Measurements from ENCODE around the gene GNL1.
"Not testable (repeated sequence)": the region's sequence is repeated elsewhere in the genome, so short reads cannot be mapped to it uniquely, and the experiment has no call there.

The GNL1 gene

GRCh38 chr6:30507849-30508827, 48.2 kb downstream of the GNL1 start:
- peak overlapping the region; percentile 40 for H3K4me3 ChIP-seq (ENCODE audit: low read depth, low read length)
- peak; percentile 84 for DNase-seq (ENCODE audit: low read depth)
- TF ChIP-seq CTCF (IDR thresholded peaks at IDR 0.05; ENCODE audit: insufficient read depth, low read depth, low read length, missing control alignments), result no peak

GRCh38 chr6:30500421-30501355, 55.6 kb downstream of the GNL1 start:
- DNase-seq (ENCODE audit: low read depth), result no peak
- H3K4me3 ChIP-seq (ENCODE audit: low read depth, low read length), result no peak overlapping the region
- no peak for TF ChIP-seq CTCF (IDR thresholded peaks at IDR 0.05; ENCODE audit: insufficient read depth, low read depth, low read length, missing control alignments)

DNA sequence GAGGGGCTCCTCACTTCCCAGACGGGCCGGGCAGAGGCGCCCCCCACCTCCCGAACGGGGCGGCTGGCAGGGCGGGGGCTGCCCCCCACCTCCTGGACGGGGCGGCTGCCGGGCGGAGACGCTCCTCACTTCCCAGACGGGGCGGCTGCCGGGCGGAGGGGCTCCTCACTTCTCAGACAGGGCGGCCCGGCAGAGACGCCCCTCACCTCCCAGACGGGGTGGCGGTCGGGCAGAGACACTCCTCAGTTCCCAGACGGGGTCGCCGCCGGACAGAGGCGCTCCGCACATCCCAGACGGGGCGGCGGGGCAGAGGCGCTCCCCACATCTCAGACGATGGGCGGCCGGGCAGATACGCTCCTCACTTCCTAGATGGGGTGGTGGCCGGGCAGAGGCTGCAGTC, 57.6 kb downstream of the GNL1 start:
- DNase-seq (ENCODE audit: low read depth); H3K4me3 ChIP-seq (ENCODE audit: low read depth, low read length): not testable (repeated sequence)

DNA sequence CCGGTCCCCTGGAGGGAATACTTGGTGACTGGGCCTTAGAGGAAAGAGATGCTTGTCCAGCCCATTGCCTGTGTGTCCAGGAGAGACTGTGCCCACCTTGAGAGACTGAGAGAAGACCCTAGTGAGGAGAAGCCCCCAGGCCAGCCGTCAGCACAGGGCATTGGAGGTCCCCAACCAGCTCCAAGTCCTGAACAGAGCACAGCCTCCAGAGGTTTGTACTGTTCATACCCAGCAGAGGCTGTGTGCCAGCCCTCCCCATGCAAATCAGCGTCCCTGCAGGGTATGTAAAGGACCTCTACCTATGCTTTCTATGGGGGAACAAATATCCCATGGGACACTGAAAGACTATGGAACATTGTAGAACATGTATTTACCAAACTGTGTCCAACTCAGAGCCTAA, 58.6 kb downstream of the GNL1 start:
- DNase-seq (ENCODE audit: low read depth), result no peak
- no peak for TF ChIP-seq CTCF (IDR thresholded peaks at IDR 0.05; ENCODE audit: insufficient read depth, low read depth, low read length, missing control alignments)
- H3K4me3 ChIP-seq (ENCODE audit: low read depth, low read length), result no peak overlapping the region

DNA sequence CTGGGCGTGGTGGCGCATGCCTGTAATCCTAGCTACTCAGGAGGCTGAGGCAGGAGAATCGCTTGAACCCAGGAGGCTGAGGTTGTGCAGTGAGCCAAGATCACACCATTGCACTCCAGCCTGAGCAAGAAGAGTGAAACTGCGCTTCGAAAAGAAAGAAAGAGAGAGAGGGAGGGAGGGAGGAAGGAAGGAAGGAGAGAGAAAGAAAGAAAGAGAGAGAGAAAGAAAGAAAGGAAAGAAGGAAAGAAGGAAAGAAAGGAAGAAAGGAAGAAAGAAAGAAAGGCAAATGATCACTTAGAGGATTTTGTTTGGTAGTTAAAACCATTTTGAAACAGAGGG, 59.1 kb downstream of the GNL1 start:
- not testable (repeated sequence) for DNase-seq (ENCODE audit: low read depth)

DNA sequence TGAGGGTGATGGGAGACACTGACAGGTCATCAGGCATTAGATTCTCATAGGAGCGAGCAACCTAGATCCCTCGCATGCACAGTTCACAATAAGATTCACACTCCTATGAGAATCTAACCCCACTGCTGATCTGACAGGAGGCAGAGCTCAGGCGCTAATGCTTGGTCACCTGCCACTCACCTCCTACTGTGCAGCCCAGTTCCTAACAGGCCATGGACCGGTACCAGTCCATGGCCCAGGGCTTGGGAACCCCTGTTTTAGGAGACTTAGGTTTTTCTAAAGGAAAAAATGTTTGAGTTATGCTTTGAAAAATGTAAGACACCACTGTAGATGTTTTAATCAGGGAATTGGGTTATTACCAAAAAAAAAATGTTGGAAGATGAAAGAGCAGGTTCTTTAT, 60.3 kb downstream of the GNL1 start:
- TF ChIP-seq CTCF (IDR thresholded peaks at IDR 0.05; ENCODE audit: insufficient read depth, low read depth, low read length, missing control alignments), result no peak
- DNase-seq (ENCODE audit: low read depth), result no peak
- no peak overlapping the region for H3K4me3 ChIP-seq (ENCODE audit: low read depth, low read length)

More for the DNA sequence above, 59.1 kb downstream of the GNL1 start:
- not testable (repeated sequence) for H3K4me3 ChIP-seq (ENCODE audit: low read depth, low read length)

DNA sequence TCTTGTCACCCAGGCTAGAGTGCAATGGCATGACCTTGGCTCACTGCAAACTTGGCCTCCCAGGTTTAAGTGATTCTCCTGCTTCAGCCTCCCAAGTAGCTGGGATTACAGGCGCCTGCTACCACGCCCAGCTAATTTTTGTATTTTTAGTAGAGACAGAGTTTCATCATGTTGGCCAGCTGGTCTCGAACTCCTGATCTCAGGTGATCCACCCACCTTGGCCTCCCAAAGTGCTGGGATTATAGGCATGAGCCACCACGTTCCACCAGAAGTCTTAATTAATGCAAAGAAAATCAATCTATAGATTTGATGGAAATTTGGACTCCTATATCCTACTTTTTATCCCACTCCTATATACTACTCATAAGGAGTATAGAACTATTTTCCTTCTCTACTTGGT, 61.2 kb downstream of the GNL1 start:
- not testable (repeated sequence) for DNase-seq (ENCODE audit: low read depth)

DNA sequence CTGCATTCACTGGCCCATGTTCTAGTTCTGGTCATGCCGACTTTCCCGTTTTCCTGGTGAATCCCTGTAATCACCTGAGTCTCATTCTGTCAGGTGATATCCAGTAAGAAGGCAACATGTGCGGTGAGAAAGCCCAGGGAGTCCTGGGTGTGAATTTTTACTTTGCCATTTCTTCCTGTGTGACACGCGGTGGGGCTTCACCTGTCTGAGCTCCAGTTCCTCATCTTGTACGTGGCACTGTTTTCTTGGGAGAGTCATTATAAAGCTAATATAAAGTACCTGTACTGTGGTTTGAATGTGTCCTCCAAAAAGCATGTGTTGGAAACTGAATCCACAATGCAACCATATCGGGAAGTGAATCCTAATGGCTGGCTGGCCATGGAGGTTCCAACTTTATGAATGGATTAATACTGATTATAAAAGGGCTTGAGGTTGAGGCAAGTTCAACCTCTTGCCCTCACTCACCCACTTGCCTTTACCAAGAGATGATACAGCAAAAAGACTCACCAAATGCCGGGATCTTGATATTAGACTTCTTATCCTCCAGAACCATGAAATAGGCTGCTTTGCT, 61.9 kb downstream of the GNL1 start:
- no peak for TF ChIP-seq CTCF (IDR thresholded peaks at IDR 0.05; ENCODE audit: insufficient read depth, low read depth, low read length, missing control alignments)
- no peak overlapping the region for H3K4me3 ChIP-seq (ENCODE audit: low read depth, low read length)

More for the DNA sequence above, 61.2 kb downstream of the GNL1 start:
- H3K4me3 ChIP-seq (ENCODE audit: low read depth, low read length), result not testable (repeated sequence)

More for the DNA sequence above, 61.9 kb downstream of the GNL1 start:
- DNase-seq (ENCODE audit: low read depth), result peak; percentile 46

All from GM12865 (cell line).